Keratinocyte (primary cell): Measurements from ENCODE around the gene CSH1. TPM values are rescaled to one million over a fixed set of nuclear protein-coding genes. Genes with fewer than 3 reads are reported as not detected.
"Not testable (repeated sequence)": the region's sequence is repeated elsewhere in the genome, so short reads cannot be mapped to it uniquely, and the experiment has no call there.

ENCODE experiments used
- DNase-seq: peaks from one replicate; pipeline ENCODE4 v3.0.0-alpha.2; 2011; ENCODE audit warnings: low read depth, missing footprints, low spot score
- FAIRE-seq: peaks from 2 replicates; lab custom pipeline; 2011; peaks lifted over from hg19 to GRCh38; lab: Jason Lieb, UNC
- H2AFZ ChIP-seq: 2 replicates; pipeline ENCODE4 v1.6.0; 2012; ENCODE audit warnings: low read length, control low read depth, inconsistent platforms; ENCODE audit not compliant: control insufficient read depth
- H3K27ac ChIP-seq: 2 replicates; pipeline ENCODE4 v1.5.1; 2011; ENCODE audit warnings: low read length; ENCODE audit not compliant: control insufficient read depth, insufficient read depth
- H3K27me3 ChIP-seq: 3 replicates; pipeline ENCODE4 v1.6.0; 2011; ENCODE audit warnings: low read length; ENCODE audit not compliant: control insufficient read depth, insufficient read depth; ENCODE audit errors: extremely low read depth
- H3K36me3 ChIP-seq, 2 experiments: 2 replicates in 1 of 2; 3 replicates in 1 of 2; pipeline ENCODE4 v1.5.1; 2011; ENCODE audit warnings: low read length in 2 of 2, mild to moderate bottlenecking in 1 of 2; ENCODE audit not compliant: control insufficient read depth in 2 of 2, insufficient read depth in 2 of 2; ENCODE audit errors: extremely low read depth in 1 of 2
- H3K4me1 ChIP-seq: 3 replicates; pipeline ENCODE4 v1.5.1; 2011; ENCODE audit warnings: low read length; ENCODE audit not compliant: control insufficient read depth, insufficient read depth; ENCODE audit errors: extremely low read depth
- H3K4me2 ChIP-seq: 3 replicates; pipeline ENCODE4 v1.6.0; 2011; ENCODE audit warnings: low read depth, low read length; ENCODE audit not compliant: control insufficient read depth, insufficient read depth; ENCODE audit errors: extremely low read depth
- H3K4me3 ChIP-seq, 3 experiments: fragments of 200-600 bp in 1 of 3; sonication (generic) in 1 of 3; 2 replicates in 2 of 3; 3 replicates in 1 of 3; pipeline ENCODE4 v1.5.1; 2011 to 2016; ENCODE audit warnings: low read length in 3 of 3, mild to moderate bottlenecking in 3 of 3, control low read depth in 2 of 3, inconsistent platforms in 1 of 3, low read depth in 1 of 3, mixed read lengths in 1 of 3, mixed run types in 1 of 3, moderate library complexity in 1 of 3; ENCODE audit not compliant: control insufficient read depth in 2 of 3, insufficient read depth in 2 of 3; ENCODE audit errors: extremely low read depth in 1 of 3
- H3K79me2 ChIP-seq: 2 replicates; pipeline ENCODE4 v1.6.0; 2012; ENCODE audit warnings: low read length; ENCODE audit not compliant: control insufficient read depth, insufficient read depth
- H3K9ac ChIP-seq: 3 replicates; pipeline ENCODE4 v1.6.0; 2011; ENCODE audit warnings: low read length; ENCODE audit not compliant: control insufficient read depth, insufficient read depth; ENCODE audit errors: extremely low read depth
- H3K9me1 ChIP-seq: 3 replicates; pipeline ENCODE4 v1.6.0; 2011; ENCODE audit warnings: low read length; ENCODE audit not compliant: control insufficient read depth, insufficient read depth; ENCODE audit errors: extremely low read depth
- H3K9me3 ChIP-seq: 2 replicates; pipeline ENCODE4 v1.5.1; 2012; ENCODE audit warnings: low read depth, low read length; ENCODE audit not compliant: control insufficient read depth
- H4K20me1 ChIP-seq: 3 replicates; pipeline ENCODE4 v1.6.0; 2011; ENCODE audit warnings: low read length; ENCODE audit not compliant: control insufficient read depth, insufficient read depth; ENCODE audit errors: extremely low read depth
- CTCF ChIP-seq, 3 experiments: IDR thresholded peaks in 1 of 3; conservative IDR thresholded peaks in 1 of 3; optimal IDR thresholded peaks in 1 of 3; 2 replicates in 2 of 3; 3 replicates in 1 of 3; pipeline versions ENCODE3 to v1.5.1; 2011; ENCODE audit warnings: low read length in 3 of 3, mild to moderate bottlenecking in 3 of 3, moderate library complexity in 2 of 3, control low read depth in 1 of 3, inconsistent platforms in 1 of 3; ENCODE audit not compliant: insufficient read depth in 2 of 3; ENCODE audit errors: extremely low read depth in 1 of 3
- dilution Hi-C: fragments of 300-500 bp; cut with MboI; formaldehyde crosslinking; loops from one replicate; pipeline ENCODE4 v1.7.0; 2020; ENCODE audit warnings: low sequenced_read_pairs; ENCODE audit not compliant: extremely low pct_ligation_motif_present
- polyA plus RNA-seq, 5 experiments: library from polyadenylated mRNA; depleted of rRNA in 3 of 5; stranded (reverse) in 3 of 5; stranded (forward) in 1 of 5; unstranded in 1 of 5; fragments of >200 nt; gene quantifications; 1 replicate in 1 of 5; 2 replicates in 3 of 5; 3 replicates in 1 of 5; pipeline versions ENCODE4 v1.2.1 to v1.2.3, GENCODE V29; 2011 to 2012; ENCODE audit warnings: missing spikeins in 2 of 5, low read depth in 1 of 5, low replicate concordance in 1 of 5

CSH1 gene
- polyA plus RNA-seq, 1 donor (not counting 4 experiments of a cell fraction or from before 2014, with no cell fraction given) = not detected

- H3K9ac ChIP-seq, H3K4me2 ChIP-seq, H3K4me1 ChIP-seq, H3K9me3 ChIP-seq, H3K27me3 ChIP-seq, FAIRE-seq, H2AFZ ChIP-seq, dilution Hi-C loops, H3K79me2 ChIP-seq, DNase-seq, H3K36me3 ChIP-seq, H4K20me1 ChIP-seq, H3K9me1 ChIP-seq, H3K27ac ChIP-seq, H3K4me3 ChIP-seq: not testable (repeated sequence)
Measured at GRCh38 chr17:63907161-63907778, 10.9 kb upstream of the CSH1 start.

- H3K4me1 ChIP-seq, H3K9ac ChIP-seq, H3K36me3 ChIP-seq, H3K4me2 ChIP-seq, FAIRE-seq, dilution Hi-C loops, H3K27ac ChIP-seq, H3K9me3 ChIP-seq, H4K20me1 ChIP-seq, H3K4me3 ChIP-seq, H3K9me1 ChIP-seq, H3K27me3 ChIP-seq, H3K79me2 ChIP-seq, DNase-seq, H2AFZ ChIP-seq: not testable (repeated sequence)
Measured at GRCh38 chr17:63904796-63905195, 8.4 kb upstream of the CSH1 start.

GRCh38 chr17:63903787-63904201 lies 7.4 kb upstream of the CSH1 start:
- H3K9ac ChIP-seq, DNase-seq: not testable (repeated sequence)
- peak in 1 of 3 experiments; percentile 6 for TF ChIP-seq CTCF (optimal IDR thresholded peaks at IDR 0.05 in 1 of 3, IDR thresholded peaks at IDR 0.05 in 1 of 3, conservative IDR thresholded peaks at IDR 0.05 in 1 of 3; ENCODE audit: extremely low read depth in 1 of 3, insufficient read depth in 2 of 3, low read length in 3 of 3)

GRCh38 chr17:63901971-63902370 lies 5.6 kb upstream of the CSH1 start:
- H3K79me2 ChIP-seq, H3K4me3 ChIP-seq, H3K9ac ChIP-seq, H3K9me1 ChIP-seq, H4K20me1 ChIP-seq, H3K4me1 ChIP-seq, H3K9me3 ChIP-seq, dilution Hi-C loops, DNase-seq, FAIRE-seq, H3K27ac ChIP-seq, H2AFZ ChIP-seq, H3K4me2 ChIP-seq, H3K36me3 ChIP-seq, H3K27me3 ChIP-seq: not testable (repeated sequence)

More at GRCh38 chr17:63903787-63904201, 7.4 kb upstream of the CSH1 start:
- H3K27me3 ChIP-seq, dilution Hi-C loops, H3K4me3 ChIP-seq, H3K27ac ChIP-seq, H4K20me1 ChIP-seq, H3K36me3 ChIP-seq, H3K79me2 ChIP-seq, H3K9me1 ChIP-seq, H2AFZ ChIP-seq, H3K9me3 ChIP-seq, FAIRE-seq, H3K4me1 ChIP-seq, H3K4me2 ChIP-seq: not testable (repeated sequence)
